Caki2 (cell line): ENCODE results near the gene PDE5A. TPM values are rescaled to one million over a fixed set of nuclear protein-coding genes. Genes with fewer than 3 reads are reported as not detected.
"Not testable (repeated sequence)": the region's sequence is repeated elsewhere in the genome, so short reads cannot be mapped to it uniquely, and the experiment has no call there.

Experiments used
- DNase-seq: peaks from one replicate; pipeline ENCODE4 v3.0.0-alpha.2; 2015; ENCODE audit warnings: low read depth
- in situ Hi-C: cut with HindIII; loops from 2 replicates; pipeline ENCODE4 v1.10.0; 2016; ENCODE audit warnings: low sequenced_read_pairs, low pct_unique_long_range_greater_than_20kb, mixed read lengths
- total RNA-seq: library from RNA; depleted of rRNA; stranded (reverse); fragments of >200 nt; shearing (Covaris generic); gene quantifications from 2 replicates; pipeline ENCODE4 v1.2.3, GENCODE V29; 2014; ENCODE audit warnings: low replicate concordance

The PDE5A gene
- total RNA-seq, 1 experiment from 2014 or later = 2.5 TPM

DNA sequence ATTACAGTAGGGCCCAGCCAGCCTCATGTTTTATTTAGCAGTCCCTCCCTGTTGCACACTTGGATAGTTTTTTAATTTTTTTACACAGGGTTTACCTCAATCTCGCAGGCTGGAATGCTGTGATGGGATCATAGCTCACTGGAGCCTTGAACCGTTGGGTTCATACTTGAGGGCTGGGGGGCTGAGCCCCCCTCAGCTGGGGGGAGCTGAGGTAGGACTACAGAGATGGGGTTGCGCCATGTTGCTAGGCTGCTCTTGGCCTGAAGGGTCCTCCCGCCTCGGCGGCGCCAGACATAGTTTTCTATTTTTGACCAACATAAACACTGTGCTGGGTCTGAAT lies 174.5 kb downstream of the PDE5A start:
- in situ Hi-C loops, DNase-seq: not testable (repeated sequence)

DNA sequence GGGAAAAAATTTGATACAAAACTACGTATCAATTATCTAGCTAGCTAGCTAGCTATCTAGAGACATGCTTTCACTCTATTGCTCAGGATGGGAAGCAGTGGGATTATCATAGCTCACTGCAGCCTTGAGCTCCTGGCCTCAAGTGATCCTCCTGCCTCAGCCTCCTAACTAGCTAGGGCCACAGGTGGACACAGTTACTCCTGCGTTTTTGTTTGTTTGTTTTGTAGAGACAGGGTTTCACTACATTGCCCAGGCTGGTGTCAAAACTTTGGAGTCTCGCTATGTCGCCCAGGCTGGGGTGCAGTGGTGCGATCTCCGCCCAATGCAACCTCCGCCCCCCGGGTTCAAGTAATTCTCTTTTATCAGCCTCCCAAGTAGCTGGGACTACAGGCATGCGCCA lies 175.3 kb downstream of the PDE5A start:
- in situ Hi-C loops, DNase-seq: not testable (repeated sequence)

DNA sequence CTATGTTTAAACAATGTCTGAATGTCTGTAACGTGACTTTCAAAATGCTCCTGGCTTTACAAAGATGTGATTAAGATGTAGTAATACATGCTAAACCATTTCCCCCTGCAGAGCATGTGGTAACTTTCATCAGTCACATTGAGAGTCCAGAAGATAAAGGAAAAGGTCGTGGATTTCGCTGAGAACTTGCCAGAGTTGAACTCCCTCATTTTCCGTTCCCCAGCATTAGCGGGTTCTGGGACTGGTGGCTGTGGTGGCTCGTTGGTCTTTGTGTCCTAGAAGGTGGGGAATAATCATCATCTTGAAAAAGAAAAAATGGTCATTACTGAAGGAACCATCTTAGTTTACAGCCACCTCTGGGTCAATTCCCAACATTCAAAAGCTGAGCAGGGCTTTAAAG lies 178.8 kb downstream of the PDE5A start:
- in situ Hi-C loops, DNase-seq: not testable (repeated sequence)
